H9 (cell line): ENCODE measurements around the gene ZCCHC10. TPM values are rescaled to one million over a fixed set of nuclear protein-coding genes. Genes with fewer than 3 reads are reported as not detected.

Source experiments
- DNase-seq: peaks from one replicate; pipeline ENCODE4 v3.0.0-alpha.2; 2017
- H2AFZ ChIP-seq: one replicate; pipeline ENCODE4 v1.6.1; 2013; ENCODE audit warnings: mild to moderate bottlenecking, low read length, control low read depth, moderate library complexity
- H2AK5ac ChIP-seq: 2 replicates; pipeline ENCODE4 v1.6.1; 2013; ENCODE audit warnings: low read length, control low read depth, mixed read lengths; ENCODE audit not compliant: insufficient read length
- H2BK120ac ChIP-seq: one replicate; pipeline ENCODE4 v1.6.1; 2013; ENCODE audit warnings: low read depth, mild to moderate bottlenecking, low read length, control low read depth, inconsistent platforms; ENCODE audit not compliant: poor library complexity, severe bottlenecking
- H2BK12ac ChIP-seq: 2 replicates; pipeline ENCODE4 v1.6.1; 2013; ENCODE audit warnings: low read length, control low read depth, mixed read lengths, low read depth; ENCODE audit not compliant: insufficient read length
- H2BK15ac ChIP-seq: 2 replicates; pipeline ENCODE4 v1.6.1; 2013; ENCODE audit warnings: low read depth, low read length, control low read depth
- H2BK20ac ChIP-seq: one replicate; pipeline ENCODE4 v1.6.1; 2013; ENCODE audit warnings: low read depth, mild to moderate bottlenecking, low read length, control low read depth, inconsistent platforms; ENCODE audit not compliant: poor library complexity, severe bottlenecking
- H2BK5ac ChIP-seq: 2 replicates; pipeline ENCODE4 v1.6.1; 2013; ENCODE audit warnings: low read length, control low read depth, mixed read lengths; ENCODE audit not compliant: insufficient read length
- H3K14ac ChIP-seq: 2 replicates; pipeline ENCODE4 v1.6.1; 2013; ENCODE audit warnings: low read length, control low read depth; ENCODE audit not compliant: insufficient read depth
- H3K18ac ChIP-seq: 2 replicates; pipeline ENCODE4 v1.6.1; 2013; ENCODE audit warnings: low read depth, mild to moderate bottlenecking, mixed read lengths, low read length, control low read depth; ENCODE audit not compliant: insufficient read length
- H3K23ac ChIP-seq: 2 replicates; pipeline ENCODE4 v1.6.1; 2013; ENCODE audit warnings: low read length, control low read depth, mixed read lengths, low read depth; ENCODE audit not compliant: insufficient read length
- H3K23me2 ChIP-seq: 2 replicates; pipeline ENCODE4 v1.6.1; 2013; ENCODE audit warnings: low read depth, mild to moderate bottlenecking, mixed read lengths, low read length, control low read depth; ENCODE audit not compliant: insufficient read length, poor library complexity, severe bottlenecking
- H3K27ac ChIP-seq: 2 replicates; pipeline ENCODE4 v1.5.1; 2013; ENCODE audit warnings: low read length, control low read depth, mixed read lengths, low read depth; ENCODE audit not compliant: insufficient read length
- H3K27me3 ChIP-seq: 2 replicates; pipeline ENCODE4 v1.6.1; 2013; ENCODE audit warnings: low read length, control low read depth, inconsistent platforms; ENCODE audit not compliant: insufficient read depth
- H3K4ac ChIP-seq: 2 replicates; pipeline ENCODE4 v1.6.1; 2013; ENCODE audit warnings: low read depth, mild to moderate bottlenecking, control low read depth, inconsistent platforms, low read length, moderate library complexity
- H3K4me1 ChIP-seq: 2 replicates; pipeline ENCODE4 v1.6.1; 2013; ENCODE audit warnings: low read length, control low read depth, inconsistent platforms; ENCODE audit not compliant: insufficient read depth
- H3K4me2 ChIP-seq: 2 replicates; pipeline ENCODE4 v1.6.1; 2013; ENCODE audit warnings: low read length, control low read depth, mixed read lengths; ENCODE audit not compliant: insufficient read length, insufficient read depth
- H3K56ac ChIP-seq: 2 replicates; pipeline ENCODE4 v1.6.1; 2013; ENCODE audit warnings: low read depth, mild to moderate bottlenecking, mixed read lengths, low read length, control low read depth; ENCODE audit not compliant: insufficient read length
- H3K79me1 ChIP-seq: 2 replicates; pipeline ENCODE4 v1.6.1; 2013; ENCODE audit warnings: low read depth, mild to moderate bottlenecking, moderate library complexity, low read length, control low read depth, inconsistent platforms; ENCODE audit not compliant: insufficient read depth, poor library complexity, severe bottlenecking
- H3K79me2 ChIP-seq: 2 replicates; pipeline ENCODE4 v1.6.1; 2013; ENCODE audit warnings: low read length, control low read depth, inconsistent platforms; ENCODE audit not compliant: insufficient read depth
- H3K9ac ChIP-seq: 2 replicates; pipeline ENCODE4 v1.6.1; 2013; ENCODE audit warnings: low read length, control low read depth, mixed read lengths; ENCODE audit not compliant: insufficient read length; ENCODE audit errors: extremely low read depth
- H3K9me3 ChIP-seq: one replicate; pipeline ENCODE4 v1.6.1; 2013; ENCODE audit warnings: low read depth, low read length, inconsistent platforms; ENCODE audit not compliant: control insufficient read depth
- H3T11ph ChIP-seq: one replicate; pipeline ENCODE4 v1.6.1; 2013; ENCODE audit warnings: mild to moderate bottlenecking, low read length, control low read depth, inconsistent platforms
- H4K20me1 ChIP-seq: one replicate; pipeline ENCODE4 v1.6.1; 2013; ENCODE audit not compliant: control insufficient read depth, insufficient read length, insufficient read depth
- H4K5ac ChIP-seq: 2 replicates; pipeline ENCODE4 v1.6.1; 2013; ENCODE audit warnings: low read depth, mild to moderate bottlenecking, mixed read lengths, low read length, control low read depth; ENCODE audit not compliant: insufficient read length
- H4K8ac ChIP-seq: replicated peaks from 2 replicates; pipeline ENCODE4 v1.6.1; 2013; ENCODE audit warnings: low read length, control low read depth, mixed read lengths, low read depth; ENCODE audit not compliant: insufficient read length
- H4K91ac ChIP-seq: 2 replicates; pipeline ENCODE4 v1.6.1; 2013; ENCODE audit warnings: low read depth, mild to moderate bottlenecking, moderate library complexity, mixed read lengths, low read length, control low read depth; ENCODE audit not compliant: insufficient read length
- H3K27ac Mint-ChIP-seq, 3 experiments: 2 replicates in 2 of 3; 3 replicates in 1 of 3; pipeline ENCODE4 v1.8.0; 2020 to 2021; ENCODE audit warnings: mixed read lengths in 3 of 3, mild to moderate bottlenecking in 1 of 3, moderate library complexity in 1 of 3
- H3K27me3 Mint-ChIP-seq: 2 replicates; pipeline ENCODE4 v1.8.0; 2021; ENCODE audit warnings: low read depth, mild to moderate bottlenecking, moderate library complexity, mixed read lengths
- H3K36me3 Mint-ChIP-seq, 3 experiments: 2 replicates in 2 of 3; 3 replicates in 1 of 3; pipeline ENCODE4 v1.8.0; 2020 to 2021; ENCODE audit warnings: low read depth in 3 of 3, mixed read lengths in 3 of 3; ENCODE audit not compliant: insufficient read depth in 1 of 3
- H3K4me1 Mint-ChIP-seq, 2 experiments: 2 replicates each; pipeline ENCODE4 v1.8.0; 2020; ENCODE audit warnings: mixed read lengths in 2 of 2
- H3K4me3 Mint-ChIP-seq, 2 experiments: 2 replicates in 1 of 2; 3 replicates in 1 of 2; pipeline ENCODE4 v1.8.0; 2020 to 2021; ENCODE audit warnings: mild to moderate bottlenecking in 2 of 2, mixed read lengths in 2 of 2, moderate library complexity in 1 of 2
- H3K9me3 Mint-ChIP-seq, 2 experiments: 2 replicates in 1 of 2; 3 replicates in 1 of 2; pipeline ENCODE4 v1.8.0; 2020; ENCODE audit warnings: mild to moderate bottlenecking in 2 of 2, mixed read lengths in 2 of 2, moderate library complexity in 1 of 2
- WGBS: extraction: QIAGEN DNeasy Blood & Tissue Kit; methylation state at CpG from one replicate; pipeline ENCODE4 v1.1.7; 2013; ENCODE audit warnings: missing lambda C conversion rate, low lambda C conversion rate, mixed read lengths; ENCODE audit not compliant: insufficient read length; ENCODE audit errors: extremely low coverage; 5-methylcytosine and 5-hydroxymethylcytosine counted together
- total RNA-seq: library from RNA; stranded (reverse); gene quantifications from 2 replicates; pipeline ENCODE4 v1.2.1, GENCODE V29; 2021
- TF ChIP-seq, protein P1 (sequence below): fragments of 200-600 bp; sonication (generic); conservative IDR thresholded peaks from 3 replicates; pipeline ENCODE4 v1.8.0; 2021; ENCODE audit warnings: antibody characterized with exemption, mild to moderate bottlenecking

Gene ZCCHC10
- total RNA-seq, 1 experiment from 2014 or later: 34.0 TPM

GRCh38 chr5:133066045-133066444 lies 39.7 kb upstream of the ZCCHC10 start:
- H3T11ph ChIP-seq: no peak overlapping the region
- no peaks in the 10 kb centered on the region for H3K9me3 ChIP-seq
- H3K56ac ChIP-seq: no peak overlapping the region
- no peak overlapping the region for H3K27ac ChIP-seq
- DNase-seq: no peak
- no peak overlapping the region for H3K4me2 ChIP-seq
- TF ChIP-seq, protein P1, sequence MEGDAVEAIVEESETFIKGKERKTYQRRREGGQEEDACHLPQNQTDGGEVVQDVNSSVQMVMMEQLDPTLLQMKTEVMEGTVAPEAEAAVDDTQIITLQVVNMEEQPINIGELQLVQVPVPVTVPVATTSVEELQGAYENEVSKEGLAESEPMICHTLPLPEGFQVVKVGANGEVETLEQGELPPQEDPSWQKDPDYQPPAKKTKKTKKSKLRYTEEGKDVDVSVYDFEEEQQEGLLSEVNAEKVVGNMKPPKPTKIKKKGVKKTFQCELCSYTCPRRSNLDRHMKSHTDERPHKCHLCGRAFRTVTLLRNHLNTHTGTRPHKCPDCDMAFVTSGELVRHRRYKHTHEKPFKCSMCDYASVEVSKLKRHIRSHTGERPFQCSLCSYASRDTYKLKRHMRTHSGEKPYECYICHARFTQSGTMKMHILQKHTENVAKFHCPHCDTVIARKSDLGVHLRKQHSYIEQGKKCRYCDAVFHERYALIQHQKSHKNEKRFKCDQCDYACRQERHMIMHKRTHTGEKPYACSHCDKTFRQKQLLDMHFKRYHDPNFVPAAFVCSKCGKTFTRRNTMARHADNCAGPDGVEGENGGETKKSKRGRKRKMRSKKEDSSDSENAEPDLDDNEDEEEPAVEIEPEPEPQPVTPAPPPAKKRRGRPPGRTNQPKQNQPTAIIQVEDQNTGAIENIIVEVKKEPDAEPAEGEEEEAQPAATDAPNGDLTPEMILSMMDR: no peak
- H3K23me2 ChIP-seq: no peaks in the 10 kb centered on the region
- H3K79me1 ChIP-seq: peaks cover 16% of the 10 kb centered on the region
- no peak overlapping the region for H3K14ac ChIP-seq
- peaks cover 15% of the 10 kb centered on the region in 2 experiments for H3K4me1 Mint-ChIP-seq
- H3K4me1 ChIP-seq: peaks cover 2% of the 10 kb centered on the region; the same call in 1 of the 2 replicates
- no peak overlapping the region for H2AFZ ChIP-seq
- H3K4me3 Mint-ChIP-seq: no peak overlapping the region
- peaks cover 47 to 68% (median 66%) of the 10 kb centered on the region in 3 experiments for H3K36me3 Mint-ChIP-seq
- no peaks in the 10 kb centered on the region for H3K27me3 Mint-ChIP-seq
- no peak overlapping the region for H3K4ac ChIP-seq
- H3K27me3 ChIP-seq: no peaks in the 10 kb centered on the region
- no peak overlapping the region for H2BK20ac ChIP-seq
- H2AK5ac ChIP-seq: no peak overlapping the region
- H2BK120ac ChIP-seq: no peak overlapping the region
- H2BK12ac ChIP-seq: no peak overlapping the region
- H4K91ac ChIP-seq: no peak overlapping the region
- no peak overlapping the region; a peak in 1 of 7 replicates for H3K27ac Mint-ChIP-seq
- no peak overlapping the region for H3K9ac ChIP-seq
- no CpG with 5 or more reads among the region's 2 CpGs for WGBS
- H3K18ac ChIP-seq: no peak overlapping the region
- no peak overlapping the region for H4K8ac ChIP-seq
- H2BK15ac ChIP-seq: no peak overlapping the region
- no peak overlapping the region for H3K23ac ChIP-seq
- H2BK5ac ChIP-seq: no peak overlapping the region
- no peaks in the 10 kb centered on the region for H3K9me3 Mint-ChIP-seq
- peaks cover 37% of the 10 kb centered on the region; the same call in 1 of the 2 replicates for H3K79me2 ChIP-seq
- no peak overlapping the region for H4K5ac ChIP-seq
- no peaks in the 10 kb centered on the region for H4K20me1 ChIP-seq
